BE2C (cell line): Measurements from ENCODE around the gene PHF21B.

Source experiments
- DNase-seq: peaks from one replicate; pipeline ENCODE4 v3.0.0-alpha.2; 2020
- H3K27me3 ChIP-seq: fragments of 250-450 bp; sonication (Bioruptor Pico); 2 replicates; pipeline ENCODE4 v1.5.1; 2020; ENCODE audit warnings: mild to moderate bottlenecking
- H3K36me3 ChIP-seq: fragments of 250-450 bp; sonication (Bioruptor Pico); 2 replicates; pipeline ENCODE4 v1.5.1; 2020; ENCODE audit warnings: mild to moderate bottlenecking
- H3K4me1 ChIP-seq: fragments of 250-450 bp; sonication (Bioruptor Pico); 2 replicates; pipeline ENCODE4 v1.5.1; 2020
- H3K4me3 ChIP-seq: 2 replicates; pipeline ENCODE4 v1.5.1; 2011; ENCODE audit warnings: low read depth, low read length
- H3K9me3 ChIP-seq: fragments of 250-450 bp; sonication (Bioruptor Pico); 2 replicates; pipeline ENCODE4 v1.5.1; 2020
- CTCF ChIP-seq: IDR thresholded peaks from 2 replicates; pipeline ENCODE4 v1.5.1; 2012; ENCODE audit warnings: mild to moderate bottlenecking, low read depth, low read length

Gene PHF21B

DNA sequence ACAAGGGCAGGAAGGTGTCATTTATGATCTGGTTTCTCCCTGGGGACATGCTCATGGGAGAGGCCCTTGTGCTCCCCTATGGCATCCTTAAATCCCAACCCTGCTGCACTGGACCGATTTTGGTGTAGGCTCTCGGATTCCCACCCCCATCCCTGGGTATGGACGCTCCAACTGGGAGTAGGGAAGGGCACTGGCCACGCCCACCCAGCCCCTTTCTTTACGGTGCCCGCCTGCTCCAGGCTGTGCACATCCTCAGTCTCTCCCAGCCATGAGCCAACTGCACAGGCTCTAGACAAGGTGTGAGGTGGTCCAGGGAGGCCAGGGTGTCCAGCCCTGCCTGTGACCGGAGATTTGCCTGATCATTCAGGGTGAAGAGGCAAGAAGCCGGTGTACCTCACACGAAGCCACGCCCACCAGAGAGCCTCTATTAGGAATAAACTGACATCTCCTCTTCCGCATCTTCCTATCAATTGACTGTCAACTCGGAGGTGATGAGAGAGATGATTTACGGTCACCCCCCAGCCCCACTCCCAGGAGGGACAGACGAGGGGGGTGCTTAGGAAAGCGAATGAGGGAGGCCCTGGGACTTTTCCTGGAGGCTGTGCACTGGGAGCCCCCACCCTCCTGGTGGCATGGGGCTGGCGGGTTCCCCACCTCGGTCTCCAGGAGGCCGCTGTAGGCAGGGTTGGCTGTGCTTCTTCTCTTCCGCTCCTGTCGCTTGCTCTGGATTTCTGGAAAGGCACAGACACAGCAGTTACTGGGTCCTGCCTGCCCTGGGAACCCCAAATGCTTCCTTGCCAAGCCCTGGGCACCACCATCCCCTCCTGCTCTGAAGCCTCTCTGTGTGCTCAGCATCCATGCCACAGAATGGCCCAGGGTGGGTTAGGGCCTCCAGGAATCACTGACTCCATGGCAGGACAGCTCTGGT, 116.7 kb downstream of the PHF21B start:
- Histone ChIP-seq H3K4me1 (no peaks in the 10 kb centered on the region), H3K4me3 (no peak overlapping the region), H3K27me3 (no peaks in the 10 kb centered on the region), H3K9me3 (no peaks in the 10 kb centered on the region), H3K36me3 (peaks cover 19% of the 10 kb centered on the region)
- TF ChIP-seq CTCF, result no peak
- DNase-seq, result no peak

DNA sequence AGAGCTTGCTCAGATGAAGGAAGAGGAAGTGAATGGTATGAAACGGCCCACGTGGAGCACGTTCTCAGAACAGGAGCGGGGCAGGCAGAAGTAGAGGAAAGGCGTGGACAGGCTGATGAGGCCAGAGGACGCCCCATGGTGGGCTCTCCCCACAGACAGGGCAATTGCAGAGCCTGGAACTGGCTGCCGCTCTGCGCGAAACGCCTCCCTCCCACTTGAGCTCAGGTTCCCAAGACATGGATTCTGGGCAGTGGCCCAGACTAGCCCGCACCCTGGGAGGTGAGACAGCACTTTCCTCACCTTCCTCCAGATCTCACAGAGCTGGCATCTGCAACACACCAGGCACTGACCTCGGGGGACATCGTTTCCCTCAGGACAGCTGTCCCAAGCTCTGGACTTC, 117.6 kb downstream of the PHF21B start:
- H3K36me3 ChIP-seq, result peaks cover 18% of the 10 kb centered on the region
- no peak for TF ChIP-seq CTCF
- no peaks in the 10 kb centered on the region for H3K4me1 ChIP-seq
- H3K4me3 ChIP-seq, result no peak overlapping the region
- no peak for DNase-seq
- H3K9me3 ChIP-seq, result no peaks in the 10 kb centered on the region
- no peaks in the 10 kb centered on the region for H3K27me3 ChIP-seq

- DNase-seq, result no peak
- H3K9me3 ChIP-seq, result no peaks in the 10 kb centered on the region
- peaks cover 18% of the 10 kb centered on the region for H3K36me3 ChIP-seq
- no peaks in the 10 kb centered on the region for H3K27me3 ChIP-seq
- TF ChIP-seq CTCF, result no peak
- no peak overlapping the region for H3K4me3 ChIP-seq
- H3K4me1 ChIP-seq, result no peaks in the 10 kb centered on the region
These were observed 118.0 kb downstream of the PHF21B start for GRCh38 chr22:44891791-44892190.

DNA sequence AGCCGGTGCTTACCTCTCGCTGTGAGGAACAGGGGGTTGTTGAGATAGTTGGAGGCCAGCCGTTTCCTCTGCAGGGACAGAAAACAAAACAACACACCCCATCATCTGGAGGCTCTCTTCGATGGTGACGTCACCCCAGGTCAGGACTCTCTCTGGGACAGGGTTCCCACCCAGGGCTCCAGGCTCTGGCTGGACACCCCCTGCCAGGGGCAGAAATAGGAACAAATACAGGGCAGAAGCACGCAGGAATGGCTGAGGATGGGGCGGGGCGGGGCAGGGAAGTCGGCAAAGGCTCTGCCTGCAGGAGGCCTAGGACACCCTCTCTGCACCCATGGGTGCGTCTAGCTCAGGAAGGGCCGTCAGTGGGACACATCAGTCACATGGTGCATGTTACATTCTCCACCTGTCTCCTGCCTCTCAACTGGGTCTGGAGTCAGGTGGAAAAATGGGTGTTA, 118.5 kb downstream of the PHF21B start:
- Histone ChIP-seq H3K36me3 (peaks cover 17% of the 10 kb centered on the region), H3K9me3 (no peaks in the 10 kb centered on the region), H3K27me3 (no peaks in the 10 kb centered on the region), H3K4me3 (no peak overlapping the region), H3K4me1 (no peaks in the 10 kb centered on the region)
- TF ChIP-seq CTCF, result no peak
- no peak for DNase-seq

GRCh38 chr22:44890416-44891292, 119.2 kb downstream of the PHF21B start:
- peaks cover 19% of the 10 kb centered on the region for H3K36me3 ChIP-seq
- no peaks in the 10 kb centered on the region for H3K27me3 ChIP-seq
- no peaks in the 10 kb centered on the region for H3K9me3 ChIP-seq

More at GRCh38 chr22:44890416-44891292, 119.2 kb downstream of the PHF21B start:
- no peaks in the 10 kb centered on the region for H3K4me1 ChIP-seq
- no peak overlapping the region for H3K4me3 ChIP-seq
- TF ChIP-seq CTCF, result no peak
- DNase-seq, result no peak
